ENCODE data around the gene CELA1.
"Not testable (repeated sequence)": the region's sequence is repeated elsewhere in the genome, so short reads cannot be mapped to it uniquely, and the experiment has no call there.

The CELA1 gene

DNA sequence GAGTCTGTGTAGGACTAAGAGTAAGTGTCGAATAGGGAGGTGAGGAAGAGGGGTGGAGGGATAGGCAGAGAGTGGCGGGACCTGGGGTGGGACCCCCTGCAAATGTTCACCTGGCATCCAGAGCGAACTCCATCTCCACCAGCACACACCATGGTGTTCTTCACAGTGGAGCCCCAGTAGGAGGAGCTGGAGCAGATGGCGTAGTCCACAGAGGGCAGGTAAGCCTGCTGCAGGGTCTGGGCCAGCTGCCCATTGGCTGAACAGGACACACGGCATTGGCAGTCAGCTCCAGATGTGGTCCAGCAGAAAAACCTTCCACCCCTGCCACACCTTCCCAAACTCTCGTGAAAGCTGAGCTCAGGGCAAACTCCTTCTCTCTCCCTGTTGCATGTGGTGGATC is 6.7 kb downstream of the CELA1 start:
- TF ChIP-seq, protein P1, sequence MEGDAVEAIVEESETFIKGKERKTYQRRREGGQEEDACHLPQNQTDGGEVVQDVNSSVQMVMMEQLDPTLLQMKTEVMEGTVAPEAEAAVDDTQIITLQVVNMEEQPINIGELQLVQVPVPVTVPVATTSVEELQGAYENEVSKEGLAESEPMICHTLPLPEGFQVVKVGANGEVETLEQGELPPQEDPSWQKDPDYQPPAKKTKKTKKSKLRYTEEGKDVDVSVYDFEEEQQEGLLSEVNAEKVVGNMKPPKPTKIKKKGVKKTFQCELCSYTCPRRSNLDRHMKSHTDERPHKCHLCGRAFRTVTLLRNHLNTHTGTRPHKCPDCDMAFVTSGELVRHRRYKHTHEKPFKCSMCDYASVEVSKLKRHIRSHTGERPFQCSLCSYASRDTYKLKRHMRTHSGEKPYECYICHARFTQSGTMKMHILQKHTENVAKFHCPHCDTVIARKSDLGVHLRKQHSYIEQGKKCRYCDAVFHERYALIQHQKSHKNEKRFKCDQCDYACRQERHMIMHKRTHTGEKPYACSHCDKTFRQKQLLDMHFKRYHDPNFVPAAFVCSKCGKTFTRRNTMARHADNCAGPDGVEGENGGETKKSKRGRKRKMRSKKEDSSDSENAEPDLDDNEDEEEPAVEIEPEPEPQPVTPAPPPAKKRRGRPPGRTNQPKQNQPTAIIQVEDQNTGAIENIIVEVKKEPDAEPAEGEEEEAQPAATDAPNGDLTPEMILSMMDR (IDR thresholded peaks at IDR 0.05; ENCODE audit: low read depth, low read length, missing control alignments), result no peak
- no peak for DNase-seq
- H3K36me3 ChIP-seq (replicated peaks), result no peaks in the 10 kb centered on the region
- no peaks in the 10 kb centered on the region for H3K27me3 ChIP-seq (replicated peaks)
- no peak overlapping the region for H3K27ac ChIP-seq
- no peak overlapping the region for H3K4me3 ChIP-seq (ENCODE audit: low read depth, low read length)
- in situ Hi-C loops (cut with HindIII; ENCODE audit: low pct_ligation_motif_present, low sequenced_read_pairs), result no loop called here

DNA sequence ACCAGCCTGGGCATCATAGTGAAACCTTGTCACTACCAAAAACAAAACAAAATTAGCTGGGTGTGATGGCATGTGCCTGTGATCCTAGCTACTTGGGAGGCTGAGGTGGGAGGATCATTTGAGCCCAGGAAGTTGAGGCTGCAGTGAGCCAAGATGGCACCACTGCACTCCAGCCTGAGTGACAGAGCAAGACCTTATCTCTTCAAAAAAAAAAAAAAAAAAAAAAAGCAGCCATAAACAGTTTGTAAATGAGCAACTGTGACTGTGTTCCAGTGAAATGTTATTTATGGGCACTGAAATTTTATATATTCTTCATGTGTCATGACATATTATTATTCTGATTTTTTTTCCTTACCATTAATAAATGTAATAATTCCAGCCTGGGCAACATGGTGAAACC is 9.1 kb downstream of the CELA1 start:
- in situ Hi-C loops (cut with HindIII; ENCODE audit: low pct_ligation_motif_present, low sequenced_read_pairs); H3K27ac ChIP-seq; H3K27me3 ChIP-seq (replicated peaks); H3K36me3 ChIP-seq (replicated peaks); H3K4me3 ChIP-seq (ENCODE audit: low read depth, low read length); DNase-seq: not testable (repeated sequence)

DNA sequence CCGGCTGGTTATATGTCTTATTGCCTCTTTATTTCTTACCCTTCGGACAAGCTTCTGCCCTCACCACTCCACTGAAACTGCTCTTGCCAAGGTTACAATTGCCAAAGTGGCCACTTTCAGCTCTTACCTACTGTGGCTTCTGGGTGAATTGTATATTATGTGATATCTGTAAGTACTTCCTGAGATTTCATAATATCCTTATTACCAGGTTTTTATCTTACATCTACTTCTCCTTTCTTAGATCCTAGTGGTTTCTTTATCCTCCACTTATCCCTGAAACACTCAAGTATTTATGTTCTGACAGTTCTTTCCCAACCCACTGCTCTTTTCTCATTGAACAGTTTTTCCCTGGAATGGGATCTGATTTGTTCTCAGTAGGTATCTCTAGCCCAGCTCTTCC is 10.5 kb downstream of the CELA1 start:
- TF ChIP-seq, protein P1 (IDR thresholded peaks at IDR 0.05; ENCODE audit: low read depth, low read length, missing control alignments), result no peak
- Histone ChIP-seq H3K27ac (no peak overlapping the region), H3K4me3 (ENCODE audit: low read depth, low read length) (no peak overlapping the region), H3K27me3 (replicated peaks) (no peaks in the 10 kb centered on the region), H3K36me3 (replicated peaks) (no peaks in the 10 kb centered on the region)
- DNase-seq, result no peak
- in situ Hi-C loops (cut with HindIII; ENCODE audit: low pct_ligation_motif_present, low sequenced_read_pairs), result no loop called here

DNA sequence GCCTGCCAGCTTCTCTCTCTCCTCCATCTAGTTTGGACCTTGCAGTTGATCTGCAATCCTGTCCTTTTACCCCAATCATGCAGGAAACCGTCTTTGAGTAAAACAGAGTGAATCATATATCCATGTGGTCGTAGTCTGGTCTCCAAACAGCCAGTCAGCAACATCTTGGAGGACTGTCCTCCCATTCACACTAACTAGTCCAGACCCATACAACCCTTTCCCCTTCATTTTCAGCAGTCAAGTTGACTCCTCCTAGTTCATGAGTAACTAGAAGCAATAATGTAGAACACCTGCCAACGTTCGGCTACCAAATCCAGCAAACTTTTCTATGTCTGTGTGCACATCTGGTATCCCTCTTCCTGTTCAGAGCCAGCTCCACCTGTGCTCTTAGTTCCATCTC is 11.7 kb downstream of the CELA1 start:
- TF ChIP-seq, protein P1 (IDR thresholded peaks at IDR 0.05; ENCODE audit: low read depth, low read length, missing control alignments), result no peak
- peak; percentile 5 for DNase-seq
- H3K36me3 ChIP-seq (replicated peaks), result no peaks in the 10 kb centered on the region
- H3K27me3 ChIP-seq (replicated peaks), result no peaks in the 10 kb centered on the region
- in situ Hi-C loops (cut with HindIII; ENCODE audit: low pct_ligation_motif_present, low sequenced_read_pairs), result no loop called here
- no peak overlapping the region for H3K27ac ChIP-seq
- H3K4me3 ChIP-seq (ENCODE audit: low read depth, low read length), result no peak overlapping the region

DNA sequence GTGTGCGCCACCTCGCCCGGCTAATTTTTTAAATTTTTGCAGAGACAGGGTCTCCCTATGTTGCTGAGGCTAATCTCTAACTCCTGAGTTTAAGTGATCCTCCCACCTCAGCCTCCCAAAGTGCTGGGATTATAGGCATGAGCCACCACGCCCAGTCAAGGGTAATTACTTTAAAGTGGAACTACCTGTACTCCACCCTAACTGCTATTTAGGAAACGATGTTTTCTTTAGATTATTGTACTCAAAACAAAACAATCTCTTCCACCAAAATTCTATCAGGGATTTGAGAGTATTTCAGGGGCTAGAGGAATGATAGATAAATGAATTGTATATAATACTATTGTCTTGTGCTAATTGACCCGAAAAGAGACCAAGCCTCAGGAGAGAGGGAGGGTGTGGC is 12.9 kb downstream of the CELA1 start:
- DNase-seq, result no peak
- in situ Hi-C loops (cut with HindIII; ENCODE audit: low pct_ligation_motif_present, low sequenced_read_pairs), result no loop called here
- Histone ChIP-seq H3K27me3 (replicated peaks) (no peaks in the 10 kb centered on the region), H3K4me3 (ENCODE audit: low read depth, low read length) (no peak overlapping the region), H3K36me3 (replicated peaks) (no peaks in the 10 kb centered on the region), H3K27ac (no peak overlapping the region)
- TF ChIP-seq, protein P1 (IDR thresholded peaks at IDR 0.05; ENCODE audit: low read depth, low read length, missing control alignments), result no peak

DNA sequence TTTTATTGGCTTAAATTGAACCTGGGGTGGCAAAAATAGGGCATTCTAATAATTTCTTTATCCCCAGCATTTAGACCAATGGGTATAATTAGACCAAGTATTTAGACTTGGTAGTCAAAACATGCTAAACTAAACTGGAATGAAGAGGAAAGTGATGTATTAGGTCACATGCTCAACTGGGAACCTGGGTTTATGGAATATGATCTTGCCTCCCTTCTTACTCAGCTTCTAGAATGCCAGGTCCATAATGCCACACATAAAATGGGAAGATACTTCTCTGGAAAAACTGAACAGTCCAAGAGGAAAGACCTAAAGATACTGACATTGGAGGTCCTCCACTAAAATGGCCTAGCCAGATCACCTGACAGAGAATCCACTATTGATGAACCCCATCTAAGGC is 16.3 kb downstream of the CELA1 start:
- in situ Hi-C loops (cut with HindIII; ENCODE audit: low pct_ligation_motif_present, low sequenced_read_pairs), result no loop called here
- Histone ChIP-seq H3K36me3 (replicated peaks) (no peaks in the 10 kb centered on the region), H3K27ac (no peak overlapping the region), H3K27me3 (replicated peaks) (no peaks in the 10 kb centered on the region), H3K4me3 (ENCODE audit: low read depth, low read length) (no peak overlapping the region)
- TF ChIP-seq, protein P1 (IDR thresholded peaks at IDR 0.05; ENCODE audit: low read depth, low read length, missing control alignments), result no peak
- no peak for DNase-seq
